ENCODE results near the gene FHOD1. TPM values are rescaled to one million over a fixed set of nuclear protein-coding genes. Genes with fewer than 3 reads are reported as not detected.

FHOD1 gene
- total RNA-seq, 1 experiment from 2014 or later = 58.2 TPM

DNA sequence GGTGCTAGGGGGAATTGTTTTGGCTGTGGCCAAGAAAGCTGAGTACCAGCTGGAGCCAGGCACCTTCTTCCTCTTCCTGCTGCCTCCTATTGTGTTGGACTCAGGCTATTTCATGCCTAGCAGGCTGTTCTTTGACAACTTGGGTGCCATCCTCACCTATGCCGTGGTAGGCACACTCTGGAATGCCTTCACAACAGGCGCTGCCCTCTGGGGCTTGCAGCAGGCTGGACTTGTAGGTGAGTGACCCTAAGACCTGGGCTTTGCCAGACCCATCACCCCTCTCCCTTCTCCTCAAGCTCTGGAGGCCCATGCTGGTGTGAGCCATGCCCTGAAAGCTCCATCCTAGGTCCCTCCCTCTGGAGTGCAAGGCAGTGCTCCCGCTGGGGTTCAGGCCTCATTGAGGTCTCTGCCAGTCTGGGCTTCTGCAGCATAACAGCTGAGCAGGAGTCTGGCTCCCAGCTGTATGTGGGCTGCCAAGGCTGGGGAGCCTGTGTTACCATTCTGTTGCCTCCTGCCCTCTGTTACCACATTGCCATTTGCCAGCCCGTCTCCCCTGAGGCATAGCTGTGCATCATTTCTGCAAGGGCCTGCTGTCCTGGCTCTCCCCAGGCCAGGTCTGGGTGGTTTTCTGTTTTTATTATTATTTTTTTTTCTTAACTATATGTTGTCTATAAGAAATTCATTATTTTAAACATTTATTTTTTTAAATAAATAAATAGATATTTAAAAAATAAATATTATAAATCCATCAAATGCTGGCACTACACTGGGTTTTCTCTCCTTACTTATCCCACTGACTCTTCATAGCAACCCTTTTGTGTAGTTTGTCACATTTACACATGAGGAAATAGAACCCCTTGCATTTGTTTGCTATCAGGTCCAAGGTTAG, 5.6 kb upstream of the FHOD1 start:
- Histone ChIP-seq H2AFZ (no peak overlapping the region), H3K79me2 (ENCODE audit: low read depth) (no peaks in the 10 kb centered on the region), H3K4me1 (replicated peaks; ENCODE audit: insufficient read depth) (peaks cover 5% of the 10 kb centered on the region), H3F3A (ENCODE audit: insufficient read depth, low read depth) (peaks cover 4% of the 10 kb centered on the region; the same call in 1 of the 2 replicates), H3K36me3 (ENCODE audit: low read depth) (no peaks in the 10 kb centered on the region), H3K4me3 (no peak overlapping the region), H3K27ac (no peak overlapping the region), H4K20me1 (ENCODE audit: insufficient read depth) (no peaks in the 10 kb centered on the region), H3K9me2 (ENCODE audit: insufficient read depth) (no peaks in the 10 kb centered on the region), H3K4me2 (no peak overlapping the region), H3K27me3 (ENCODE audit: insufficient read depth, low read depth) (no peaks in the 10 kb centered on the region; the same call in 1 of the 2 replicates), H3K9me3 (ENCODE audit: insufficient read depth, low read depth) (no peaks in the 10 kb centered on the region)
- CTCF ChIA-PET = no interaction called here
- POLR2A ChIA-PET (ENCODE audit: unreplicated experiment) = no interaction called here
- no peak for DNase-seq
- intact Hi-C loops (cut with micrococcal nuclease; ENCODE audit: unreplicated experiment) = no loop called here
- BruUV-seq (replicated peaks) = no TSS peak
- no peak for TF ChIP-seq EZH2 (IDR thresholded peaks at IDR 0.05; ENCODE audit: low read depth)

GRCh38 chr16:67250045-67250327, 2.7 kb upstream of the FHOD1 start:
- DNase-seq = no peak
- Histone ChIP-seq H3K79me2 (ENCODE audit: low read depth) (peaks cover 8% of the 10 kb centered on the region), H3K9me2 (ENCODE audit: insufficient read depth) (no peaks in the 10 kb centered on the region), H3K27ac (no peak overlapping the region), H2AFZ (no peak overlapping the region), H3K4me2 (no peak overlapping the region), H3K9me3 (ENCODE audit: insufficient read depth, low read depth) (no peaks in the 10 kb centered on the region), H3K4me1 (replicated peaks; ENCODE audit: insufficient read depth) (peaks cover 18% of the 10 kb centered on the region), H3K36me3 (ENCODE audit: low read depth) (no peaks in the 10 kb centered on the region), H3F3A (ENCODE audit: insufficient read depth, low read depth) (peaks cover 28% of the 10 kb centered on the region; the same call in 1 of the 2 replicates), H3K4me3 (no peak overlapping the region), H3K27me3 (ENCODE audit: insufficient read depth, low read depth) (no peaks in the 10 kb centered on the region; the same call in 1 of the 2 replicates), H4K20me1 (ENCODE audit: insufficient read depth) (no peaks in the 10 kb centered on the region)
- intact Hi-C loops (cut with micrococcal nuclease; ENCODE audit: unreplicated experiment) = no loop called here
- CTCF ChIA-PET = interaction anchor here (0.6 kb wide), 1 partner anchor 202 kb away, joined by 3 read pairs; no protein-coding TSS in a partner anchor
- TF ChIP-seq EZH2 (IDR thresholded peaks at IDR 0.05; ENCODE audit: low read depth) (no peak), CTCF (conservative IDR thresholded peaks at IDR 0.05) (no peak)
- POLR2A ChIA-PET (ENCODE audit: unreplicated experiment) = no interaction called here
- BruUV-seq (replicated peaks) = no TSS peak

DNA sequence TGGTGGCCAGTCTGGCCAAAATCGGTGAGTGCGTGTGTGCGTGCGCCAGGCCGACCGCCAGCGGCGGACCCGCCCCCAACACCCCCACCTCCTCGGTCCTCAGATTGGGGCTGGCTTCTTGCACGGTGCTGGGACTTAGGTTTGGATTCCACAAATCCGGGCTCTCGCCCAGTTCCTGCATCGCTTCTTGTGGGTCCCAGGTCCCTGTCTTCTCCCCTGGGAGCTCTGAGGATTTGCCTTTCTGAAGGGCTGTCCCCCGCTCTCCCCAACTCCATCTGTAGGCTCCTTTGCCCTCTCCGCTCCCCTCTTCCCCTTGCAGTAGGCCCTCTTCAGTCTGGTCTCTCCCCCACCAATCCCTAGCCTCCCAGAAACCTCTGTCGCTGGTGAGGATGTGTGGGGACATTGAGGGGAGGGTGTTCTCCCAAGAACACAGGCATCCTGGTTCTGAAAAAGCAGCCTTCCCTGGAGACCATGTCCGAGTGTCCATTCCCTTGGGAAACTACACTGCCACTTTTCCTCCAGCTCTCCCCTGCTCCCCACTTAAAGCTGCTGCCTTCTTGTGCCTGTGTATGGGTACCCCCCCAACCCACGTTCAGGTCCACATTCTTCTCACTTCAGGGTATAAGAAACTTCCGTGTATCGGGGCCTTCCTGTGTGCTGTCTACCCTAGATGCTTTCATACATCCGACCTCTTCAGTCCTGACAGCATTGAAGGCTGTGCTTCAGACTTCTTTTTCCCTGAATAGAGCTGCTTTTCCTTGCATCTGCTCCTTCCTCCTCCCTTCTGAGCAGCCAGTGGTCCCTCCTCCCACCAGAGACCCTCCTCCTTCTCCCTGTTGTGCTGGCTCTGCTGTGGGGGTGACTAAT, 2.1 kb upstream of the FHOD1 start:
- Histone ChIP-seq H3K27me3 (ENCODE audit: insufficient read depth, low read depth) (no peaks in the 10 kb centered on the region; the same call in 1 of the 2 replicates), H3K4me1 (replicated peaks; ENCODE audit: insufficient read depth) (peaks cover 23% of the 10 kb centered on the region), H3K79me2 (ENCODE audit: low read depth) (peaks cover 14% of the 10 kb centered on the region), H3K27ac (no peak overlapping the region), H4K20me1 (ENCODE audit: insufficient read depth) (no peaks in the 10 kb centered on the region), H3K36me3 (ENCODE audit: low read depth) (no peaks in the 10 kb centered on the region), H3K4me3 (peak overlapping the region; percentile 90), H3K9me2 (ENCODE audit: insufficient read depth) (no peaks in the 10 kb centered on the region), H3F3A (ENCODE audit: insufficient read depth, low read depth) (peaks cover 34% of the 10 kb centered on the region; the same call in 1 of the 2 replicates), H3K4me2 (peak overlapping the region; percentile 87), H2AFZ (0 out of 2 replicates have a peak overlapping the region, but pooled peaks have one; percentile 71), H3K9me3 (ENCODE audit: insufficient read depth, low read depth) (no peaks in the 10 kb centered on the region)
- intact Hi-C loops (cut with micrococcal nuclease; ENCODE audit: unreplicated experiment) = loop anchor here (5.0 to 10.0 kb wide), 2 partner anchors 77 to 985 kb away; partner anchors contain the start of genes ESRP2 and NOL3
- ChIA-PET POLR2A (ENCODE audit: unreplicated experiment) (no interaction called here), CTCF (interaction anchor here (0.6 kb wide), 1 partner anchor 202 kb away, joined by 3 read pairs; no protein-coding TSS in a partner anchor)
- no peak for DNase-seq
- no TSS peak for BruUV-seq (replicated peaks)
- TF ChIP-seq EZH2 (IDR thresholded peaks at IDR 0.05; ENCODE audit: low read depth) (no peak), CTCF (conservative IDR thresholded peaks at IDR 0.05) (no peak)

Data from PC-9 (cell line).